ENCODE measurements around the gene CSHL1. TPM values are rescaled to one million over a fixed set of nuclear protein-coding genes. Genes with fewer than 3 reads are reported as not detected.
A peak's percentile ranks its signal among the peaks of the same experiment; 100 is the strongest.
"Not testable (repeated sequence)": the region's sequence is repeated elsewhere in the genome, so short reads cannot be mapped to it uniquely, and the experiment has no call there.

The CSHL1 gene
- total and polyA plus RNA-seq, 2 experiments from 2014 or later = 0.44 TPM; not detected in 1

DNA sequence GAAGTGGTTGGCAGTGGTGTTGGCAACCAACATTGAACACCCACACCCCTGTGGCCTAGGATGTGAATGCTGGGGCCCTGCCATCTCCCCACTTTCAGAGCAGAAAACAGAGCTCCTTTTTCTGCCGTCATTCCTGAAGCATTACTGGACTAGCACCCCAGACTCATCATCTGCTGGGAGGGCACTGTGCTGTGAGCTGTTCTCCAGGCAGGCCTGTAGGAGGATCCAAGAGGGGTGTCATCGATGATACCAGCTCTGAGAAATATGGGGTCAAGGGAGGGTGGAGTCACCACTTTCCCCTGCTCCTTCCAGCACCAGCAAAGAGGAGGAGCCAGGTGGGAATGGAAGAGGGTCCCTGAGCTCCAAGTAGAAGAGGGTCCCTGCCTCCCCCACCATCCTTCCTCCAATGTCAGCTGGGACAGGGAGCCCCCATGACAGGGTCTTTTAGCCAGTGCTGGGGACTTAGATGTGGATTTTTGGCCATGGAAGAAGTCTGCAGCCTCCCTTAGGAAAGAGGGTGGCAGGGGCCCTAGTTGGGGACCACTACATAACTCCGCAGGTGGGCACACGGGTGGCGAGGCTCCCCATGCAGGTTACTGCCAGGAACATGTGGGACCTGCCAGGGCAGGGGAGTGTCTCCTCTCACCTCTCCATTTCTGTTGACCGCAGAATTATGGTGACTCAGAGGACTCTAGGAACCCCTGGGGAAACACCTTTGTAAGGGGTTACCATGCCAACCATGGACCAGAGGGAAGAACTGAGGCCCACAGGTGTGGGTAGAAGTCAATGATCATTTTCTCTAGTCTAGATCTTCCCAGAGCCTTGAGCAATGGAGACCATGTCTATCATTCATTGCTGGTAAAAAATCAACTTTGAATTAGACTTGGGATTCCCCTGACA lies 11.9 kb downstream of the CSHL1 start:
- not testable (repeated sequence) for ATAC-seq; H3K27ac Mint-ChIP-seq; H3K9me3 Mint-ChIP-seq; H3K4me3 Mint-ChIP-seq; H3K4me1 Mint-ChIP-seq; DNase-seq (ENCODE audit: low spot score); H3K27ac ChIP-seq (ENCODE audit: low read depth); H3K79me2 ChIP-seq (replicated peaks; ENCODE audit: insufficient read depth); H3K4me3 ChIP-seq; H2AFZ ChIP-seq; H3K27me3 Mint-ChIP-seq (ENCODE audit: insufficient read depth, low read depth, poor library complexity); H4K20me1 ChIP-seq (replicated peaks; ENCODE audit: insufficient read depth); H3K27me3 ChIP-seq (ENCODE audit: insufficient read depth); H3K36me3 Mint-ChIP-seq (ENCODE audit: low read depth); H3F3A ChIP-seq (replicated peaks; ENCODE audit: low read depth); H3K36me3 ChIP-seq (ENCODE audit: insufficient read depth); H3K4me2 ChIP-seq; H3K4me1 ChIP-seq (ENCODE audit: insufficient read depth); H3K9me2 ChIP-seq (ENCODE audit: insufficient read depth)

DNA sequence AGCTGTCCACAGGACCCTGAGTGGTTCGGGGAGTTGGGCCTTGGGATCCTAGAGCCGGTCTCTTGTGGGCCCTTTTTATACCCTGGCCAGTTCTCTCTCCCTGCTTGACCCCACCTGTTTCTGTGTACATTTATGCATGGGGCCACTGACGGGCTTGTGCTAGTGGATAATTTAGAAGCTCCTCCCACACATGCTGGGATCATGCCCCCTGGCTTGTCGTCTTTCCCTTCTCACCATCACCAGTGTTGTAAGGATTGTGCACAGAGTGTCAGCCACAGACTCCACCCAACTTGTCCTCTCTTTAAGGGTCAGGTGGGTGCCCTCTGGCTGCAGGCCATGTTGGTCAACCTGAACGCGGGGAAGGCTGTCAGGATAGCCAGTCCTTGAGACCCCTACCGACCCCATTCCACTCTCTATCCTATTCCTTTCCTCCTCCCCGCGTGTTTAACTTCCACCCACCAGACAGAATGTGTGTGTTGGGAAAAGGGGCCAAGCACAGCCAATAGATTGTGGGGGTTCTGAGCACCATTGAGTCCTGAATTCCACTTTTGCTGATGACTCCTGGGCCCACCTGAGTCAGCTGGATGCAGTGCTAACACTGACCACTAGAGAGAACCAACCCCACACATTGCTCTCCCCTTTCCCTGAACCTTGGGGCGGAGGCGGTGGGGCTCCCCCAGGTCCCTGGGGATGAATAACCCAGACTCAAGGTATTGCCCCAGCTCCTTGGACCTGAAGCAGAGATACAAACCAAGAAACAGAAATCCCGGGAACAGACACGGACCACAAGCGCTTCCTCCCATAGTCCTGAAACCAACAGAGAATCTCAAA lies 14.3 kb downstream of the CSHL1 start, which contains the start of gene CSH1:
Gene CSH1, minus strand, starts transcription at position 51 of the 831 bp plus-strand sequence. CDS start 63 bp downstream, outside the sequence.
- H3K4me1 ChIP-seq (ENCODE audit: insufficient read depth); H3K27me3 ChIP-seq (ENCODE audit: insufficient read depth); H3K36me3 ChIP-seq (ENCODE audit: insufficient read depth); H3K27ac Mint-ChIP-seq; H2AFZ ChIP-seq; H3F3A ChIP-seq (replicated peaks; ENCODE audit: low read depth); H3K9me2 ChIP-seq (ENCODE audit: insufficient read depth); H3K79me2 ChIP-seq (replicated peaks; ENCODE audit: insufficient read depth); H3K36me3 Mint-ChIP-seq (ENCODE audit: low read depth); H4K20me1 ChIP-seq (replicated peaks; ENCODE audit: insufficient read depth); H3K27me3 Mint-ChIP-seq (ENCODE audit: insufficient read depth, low read depth, poor library complexity); H3K4me2 ChIP-seq; H3K4me1 Mint-ChIP-seq; H3K4me3 Mint-ChIP-seq; H3K27ac ChIP-seq (ENCODE audit: low read depth); H3K4me3 ChIP-seq; DNase-seq (ENCODE audit: low spot score); H3K9me3 Mint-ChIP-seq: not testable (repeated sequence)
- TF ChIP-seq, protein P1, sequence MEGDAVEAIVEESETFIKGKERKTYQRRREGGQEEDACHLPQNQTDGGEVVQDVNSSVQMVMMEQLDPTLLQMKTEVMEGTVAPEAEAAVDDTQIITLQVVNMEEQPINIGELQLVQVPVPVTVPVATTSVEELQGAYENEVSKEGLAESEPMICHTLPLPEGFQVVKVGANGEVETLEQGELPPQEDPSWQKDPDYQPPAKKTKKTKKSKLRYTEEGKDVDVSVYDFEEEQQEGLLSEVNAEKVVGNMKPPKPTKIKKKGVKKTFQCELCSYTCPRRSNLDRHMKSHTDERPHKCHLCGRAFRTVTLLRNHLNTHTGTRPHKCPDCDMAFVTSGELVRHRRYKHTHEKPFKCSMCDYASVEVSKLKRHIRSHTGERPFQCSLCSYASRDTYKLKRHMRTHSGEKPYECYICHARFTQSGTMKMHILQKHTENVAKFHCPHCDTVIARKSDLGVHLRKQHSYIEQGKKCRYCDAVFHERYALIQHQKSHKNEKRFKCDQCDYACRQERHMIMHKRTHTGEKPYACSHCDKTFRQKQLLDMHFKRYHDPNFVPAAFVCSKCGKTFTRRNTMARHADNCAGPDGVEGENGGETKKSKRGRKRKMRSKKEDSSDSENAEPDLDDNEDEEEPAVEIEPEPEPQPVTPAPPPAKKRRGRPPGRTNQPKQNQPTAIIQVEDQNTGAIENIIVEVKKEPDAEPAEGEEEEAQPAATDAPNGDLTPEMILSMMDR (conservative IDR thresholded peaks at IDR 0.05; ENCODE audit: low read depth in 2 of 2) = peak in 1 of 2 experiments; percentile 6; a peak in 1 of 4 replicates
- peak; percentile 92 for ATAC-seq

DNA sequence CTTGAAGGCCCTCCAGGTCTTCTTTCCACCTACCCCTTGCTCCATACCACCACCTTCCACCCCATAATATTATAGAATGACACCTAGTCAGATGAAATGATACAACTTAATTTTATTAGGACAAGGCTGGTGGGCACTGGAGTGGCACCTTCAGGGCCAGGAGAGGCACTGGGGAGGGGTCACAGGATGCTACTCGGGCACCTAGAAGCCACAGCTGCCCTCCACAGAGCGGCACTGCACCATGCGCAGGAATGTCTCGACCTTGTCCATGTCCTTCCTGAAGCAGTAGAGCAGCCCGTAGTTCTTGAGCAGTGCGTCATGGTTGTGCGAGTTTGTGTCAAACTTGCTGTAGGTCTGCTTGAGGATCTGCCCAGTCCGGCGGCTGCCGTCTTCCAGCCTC lies 16.2 kb downstream of the CSHL1 start:
- not testable (repeated sequence) for H3K27me3 ChIP-seq (ENCODE audit: insufficient read depth); H3K79me2 ChIP-seq (replicated peaks; ENCODE audit: insufficient read depth); H3K27ac Mint-ChIP-seq

DNA sequence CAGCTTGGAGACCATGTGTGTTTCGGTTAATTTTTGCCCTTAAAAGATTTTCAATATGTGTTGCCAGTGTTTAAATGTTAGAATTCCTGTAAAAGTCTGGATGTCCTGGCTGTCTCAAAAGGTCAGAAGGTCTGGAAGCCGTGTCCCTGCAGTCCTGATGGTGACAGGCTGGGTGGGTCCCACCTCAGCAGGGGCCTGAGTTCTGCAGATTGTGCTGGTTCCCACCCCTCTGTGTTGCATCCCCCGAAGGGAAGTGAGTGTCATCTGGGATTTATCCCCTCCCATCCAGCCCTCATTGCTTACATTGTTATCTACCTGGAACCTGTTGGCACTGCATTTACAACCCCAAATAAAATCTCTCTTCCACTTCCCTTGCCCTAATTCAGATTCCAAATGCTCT lies 17.0 kb downstream of the CSHL1 start:
- not testable (repeated sequence) for H3K4me3 Mint-ChIP-seq; H3K4me3 ChIP-seq; H4K20me1 ChIP-seq (replicated peaks; ENCODE audit: insufficient read depth); H3K4me2 ChIP-seq; H3K36me3 Mint-ChIP-seq (ENCODE audit: low read depth); DNase-seq (ENCODE audit: low spot score); H3K36me3 ChIP-seq (ENCODE audit: insufficient read depth); H3K4me1 Mint-ChIP-seq; H3F3A ChIP-seq (replicated peaks; ENCODE audit: low read depth); H3K9me2 ChIP-seq (ENCODE audit: insufficient read depth); H3K79me2 ChIP-seq (replicated peaks; ENCODE audit: insufficient read depth); H2AFZ ChIP-seq; H3K27me3 ChIP-seq (ENCODE audit: insufficient read depth); H3K4me1 ChIP-seq (ENCODE audit: insufficient read depth); H3K27ac Mint-ChIP-seq; H3K27ac ChIP-seq (ENCODE audit: low read depth); ATAC-seq; H3K27me3 Mint-ChIP-seq (ENCODE audit: insufficient read depth, low read depth, poor library complexity); H3K9me3 Mint-ChIP-seq

More for the DNA sequence above, 16.2 kb downstream of the CSHL1 start:
- not testable (repeated sequence) for H3F3A ChIP-seq (replicated peaks; ENCODE audit: low read depth); H3K4me2 ChIP-seq; H4K20me1 ChIP-seq (replicated peaks; ENCODE audit: insufficient read depth); H3K4me1 ChIP-seq (ENCODE audit: insufficient read depth); H3K36me3 Mint-ChIP-seq (ENCODE audit: low read depth); DNase-seq (ENCODE audit: low spot score); H3K4me3 Mint-ChIP-seq; H3K27me3 Mint-ChIP-seq (ENCODE audit: insufficient read depth, low read depth, poor library complexity); H3K9me3 Mint-ChIP-seq; H3K9me2 ChIP-seq (ENCODE audit: insufficient read depth); H3K4me1 Mint-ChIP-seq; H2AFZ ChIP-seq; H3K4me3 ChIP-seq; H3K27ac ChIP-seq (ENCODE audit: low read depth); ATAC-seq; H3K36me3 ChIP-seq (ENCODE audit: insufficient read depth)
